HG03558 (cell line): ENCODE results near the gene HABP2.

Experiments
- ATAC-seq: cut with Tn5 transposase; IDR thresholded peaks from one replicate; pipeline ENCODE4 v1.9.1; 2021; ENCODE audit warnings: moderate number of reproducible peaks; ENCODE audit not compliant: unreplicated experiment; ENCODE audit errors: extremely low read depth

Gene HABP2

GRCh38 chr10:113524539-113525490 is 28.0 kb upstream of the HABP2 start:
- ATAC-seq, result no peak

GRCh38 chr10:113525713-113526112 is 27.1 kb upstream of the HABP2 start:
- ATAC-seq, result no peak

- ATAC-seq, result no peak
Measured at GRCh38 chr10:113527211-113527906, 25.5 kb upstream of the HABP2 start.

- ATAC-seq, result no peak
Measured at GRCh38 chr10:113528876-113529275, 24.0 kb upstream of the HABP2 start.

- ATAC-seq, result no peak
Measured at GRCh38 chr10:113529575-113529974, 23.3 kb upstream of the HABP2 start.

GRCh38 chr10:113530476-113530875 is 22.4 kb upstream of the HABP2 start:
- ATAC-seq, result no peak

GRCh38 chr10:113532724-113533123 is 20.1 kb upstream of the HABP2 start:
- ATAC-seq, result no peak

- ATAC-seq, result no peak
Measured at GRCh38 chr10:113533801-113534200, 19.1 kb upstream of the HABP2 start.

GRCh38 chr10:113534423-113534822 is 18.4 kb upstream of the HABP2 start:
- no peak for ATAC-seq

- ATAC-seq, result no peak
Measured at GRCh38 chr10:113537672-113538071, 15.2 kb upstream of the HABP2 start.

GRCh38 chr10:113538151-113538550 is 14.7 kb upstream of the HABP2 start:
- no peak for ATAC-seq

- ATAC-seq, result no peak
Measured at GRCh38 chr10:113539789-113540188, 13.1 kb upstream of the HABP2 start.

GRCh38 chr10:113540845-113541548 is 11.9 kb upstream of the HABP2 start:
- ATAC-seq, result no peak

GRCh38 chr10:113541549-113541927 is 11.3 kb upstream of the HABP2 start:
- ATAC-seq, result no peak

- ATAC-seq, result no peak
Measured at GRCh38 chr10:113543107-113543955, 9.5 kb upstream of the HABP2 start.

- no peak for ATAC-seq
Measured at GRCh38 chr10:113544392-113544791, 8.5 kb upstream of the HABP2 start.

GRCh38 chr10:113547426-113547825 is 5.4 kb upstream of the HABP2 start:
- ATAC-seq, result no peak

- no peak for ATAC-seq
Measured at GRCh38 chr10:113549856-113550255, 3.0 kb upstream of the HABP2 start.

- ATAC-seq, result no peak
Measured at GRCh38 chr10:113550365-113550764, 2.5 kb upstream of the HABP2 start.

- ATAC-seq, result no peak
Measured at GRCh38 chr10:113552014-113552413, 839 bp upstream of the HABP2 start.
